HG02870 (cell line): ENCODE results near the gene RASA3.
"Not testable (repeated sequence)": the region's sequence is repeated elsewhere in the genome, so short reads cannot be mapped to it uniquely, and the experiment has no call there.

Experiments
- ATAC-seq: cut with Tn5 transposase; IDR thresholded peaks from one replicate; pipeline ENCODE4 v1.9.1; 2021; ENCODE audit warnings: mild to moderate bottlenecking, moderate library complexity; ENCODE audit not compliant: unreplicated experiment

Gene RASA3

DNA sequence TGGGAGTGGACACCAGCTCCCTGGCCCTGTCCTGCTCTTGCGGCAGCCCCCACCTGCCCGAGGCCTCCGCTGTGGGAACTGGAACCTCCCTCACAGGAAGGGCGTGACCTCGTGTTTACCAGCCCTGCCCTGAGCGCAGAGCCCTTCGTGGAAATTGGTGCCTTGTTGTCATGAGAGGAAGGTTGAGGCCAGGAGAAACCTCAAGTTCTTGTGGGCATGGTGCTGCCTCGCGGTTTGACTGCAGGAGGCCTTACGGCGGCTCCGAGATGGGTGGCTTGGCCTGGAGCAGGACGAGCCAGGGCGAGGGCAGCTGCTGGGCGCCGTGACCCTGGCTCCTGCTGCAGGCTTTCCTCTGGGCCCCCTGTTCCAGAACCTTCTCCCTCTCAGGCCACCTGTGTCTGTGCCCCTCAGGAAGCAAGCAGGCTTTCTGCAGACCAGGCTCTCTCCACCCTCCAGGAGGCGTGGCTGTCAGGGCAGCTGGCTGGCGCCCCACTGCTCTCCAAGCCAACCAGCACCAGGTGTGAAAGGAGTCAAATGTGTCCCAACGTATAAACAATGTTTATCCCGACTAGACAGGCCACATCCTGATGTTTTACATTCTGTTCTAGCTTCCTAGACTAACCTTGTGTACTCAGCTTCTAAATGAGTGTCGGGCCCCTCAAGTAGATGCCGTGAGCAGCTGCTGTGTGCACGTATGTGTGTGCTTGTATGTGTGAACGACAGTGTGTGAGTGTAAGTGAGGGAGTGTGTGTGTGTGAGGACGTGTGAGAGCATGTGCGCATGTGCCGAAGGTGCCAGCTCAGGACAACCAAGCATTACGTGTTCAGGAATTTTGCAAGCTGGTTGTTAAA lies 10.4 kb upstream of the RASA3 start:
- ATAC-seq, result no peak

DNA sequence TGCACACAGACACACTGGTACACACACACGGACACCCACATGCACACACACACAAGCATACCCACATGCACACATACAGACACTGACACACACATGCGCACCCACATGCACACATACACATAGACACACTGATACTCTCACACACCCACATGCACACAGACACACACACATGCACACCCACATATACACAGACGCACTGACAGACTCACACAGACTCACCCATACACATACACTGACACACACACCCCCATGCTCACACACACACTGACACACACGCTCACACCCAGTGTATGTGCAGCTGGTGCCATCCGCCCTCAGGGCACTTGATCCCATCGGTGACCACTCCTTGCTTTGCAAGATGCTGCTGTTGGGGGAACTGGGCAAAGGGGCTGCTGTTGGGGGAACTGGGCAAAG lies 9.7 kb upstream of the RASA3 start:
- no peak for ATAC-seq

DNA sequence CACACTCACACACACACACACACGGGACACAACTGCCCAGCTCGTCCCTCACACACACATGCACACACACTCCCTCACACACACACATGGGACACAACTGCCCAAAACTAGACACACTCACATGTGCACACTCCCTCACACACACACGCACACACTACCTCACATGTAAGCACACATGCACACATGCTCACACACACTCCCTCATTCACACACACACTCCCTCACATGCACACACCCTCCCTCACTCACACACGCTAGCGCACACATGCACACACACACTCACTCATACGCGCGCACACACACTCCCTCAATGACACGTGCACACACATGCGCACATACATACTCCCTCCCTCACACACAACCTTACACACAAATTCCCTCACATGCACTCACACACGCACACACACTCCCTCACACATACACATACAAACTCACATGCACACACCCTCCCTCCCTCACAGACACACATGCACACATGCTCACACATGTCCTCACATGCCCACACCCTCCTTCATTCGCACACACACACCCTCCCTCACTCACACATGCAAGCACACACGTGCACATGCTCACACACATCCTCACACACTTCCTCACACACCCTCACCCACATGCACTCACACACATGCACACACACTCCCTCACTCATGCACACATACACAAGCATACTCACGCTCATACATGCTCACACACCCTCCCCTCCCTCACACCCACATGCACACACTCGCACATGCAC lies 9.0 kb upstream of the RASA3 start:
- ATAC-seq, result no peak

DNA sequence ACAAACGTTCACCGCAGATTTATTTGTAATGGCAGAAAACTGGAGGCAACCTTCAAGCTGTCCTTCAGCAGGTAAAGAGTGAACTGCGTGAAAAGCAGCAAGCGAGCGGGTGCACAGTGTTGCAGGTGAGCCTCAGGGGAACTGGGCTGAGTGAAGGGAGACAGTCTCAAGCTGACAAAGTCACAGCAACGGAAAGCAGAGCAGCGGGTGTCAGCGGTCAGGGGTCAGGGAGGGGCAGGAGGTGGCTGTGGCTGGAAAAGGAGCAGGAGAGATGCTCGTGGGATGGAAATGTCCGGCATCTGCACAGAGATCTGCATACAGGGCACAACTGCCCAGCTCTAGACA lies 8.5 kb upstream of the RASA3 start:
- no peak for ATAC-seq

DNA sequence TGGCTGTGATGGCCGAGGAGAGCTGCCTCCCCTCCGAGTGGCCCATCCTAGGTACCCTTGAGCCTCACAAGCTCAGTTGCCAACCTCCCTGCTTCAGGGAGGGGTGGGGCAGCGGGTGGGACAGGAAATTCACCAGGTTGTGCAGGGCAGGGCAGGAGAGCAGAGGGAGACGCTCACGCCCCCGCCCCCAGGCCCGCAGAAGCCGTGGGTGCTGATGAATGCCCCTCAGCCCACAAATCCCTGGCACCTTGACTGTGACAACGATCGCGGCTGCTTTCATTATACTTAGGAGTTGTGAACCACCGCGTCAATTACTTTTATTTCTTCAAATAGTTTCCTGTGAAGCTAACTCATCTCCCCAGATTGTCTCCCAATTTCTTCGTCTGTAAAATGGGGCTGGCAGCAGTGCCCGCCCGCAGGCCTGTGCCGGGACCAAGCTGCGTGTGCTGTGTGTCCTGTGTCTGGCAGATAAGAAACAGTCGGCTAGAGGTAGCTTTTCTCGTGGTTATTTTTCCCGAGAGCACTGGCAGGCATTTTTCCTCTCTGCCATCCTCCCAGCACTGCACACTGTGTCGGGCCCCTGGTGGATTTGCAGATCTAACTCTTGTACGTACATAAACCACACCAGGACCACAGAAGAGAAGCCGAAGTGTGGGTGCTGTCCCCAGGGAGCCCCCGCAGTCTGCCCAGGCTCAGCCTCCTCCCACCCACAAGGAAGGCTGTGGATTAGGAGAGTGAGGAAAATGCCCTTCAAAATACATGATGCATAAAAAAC lies 7.9 kb upstream of the RASA3 start:
- no peak for ATAC-seq

DNA sequence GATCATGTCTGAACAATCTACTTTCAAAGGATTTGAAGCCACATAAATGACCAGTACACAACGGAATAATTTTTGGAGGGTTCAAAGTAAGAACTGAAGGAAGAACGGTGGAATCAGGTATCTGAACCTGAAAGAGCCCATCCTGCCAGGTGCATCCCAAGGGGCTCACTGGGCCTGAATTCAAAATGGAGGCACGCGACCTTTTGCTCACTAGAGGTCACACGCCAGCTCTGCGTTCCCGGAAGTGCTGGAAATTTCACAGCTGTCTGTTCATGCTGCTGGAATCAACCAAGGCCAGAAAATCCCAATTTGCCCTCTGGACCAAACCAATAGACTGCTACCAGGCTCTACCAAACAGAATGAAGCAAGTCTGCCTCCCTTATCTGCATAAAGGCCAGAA lies 4.2 kb upstream of the RASA3 start:
- ATAC-seq, result no peak

DNA sequence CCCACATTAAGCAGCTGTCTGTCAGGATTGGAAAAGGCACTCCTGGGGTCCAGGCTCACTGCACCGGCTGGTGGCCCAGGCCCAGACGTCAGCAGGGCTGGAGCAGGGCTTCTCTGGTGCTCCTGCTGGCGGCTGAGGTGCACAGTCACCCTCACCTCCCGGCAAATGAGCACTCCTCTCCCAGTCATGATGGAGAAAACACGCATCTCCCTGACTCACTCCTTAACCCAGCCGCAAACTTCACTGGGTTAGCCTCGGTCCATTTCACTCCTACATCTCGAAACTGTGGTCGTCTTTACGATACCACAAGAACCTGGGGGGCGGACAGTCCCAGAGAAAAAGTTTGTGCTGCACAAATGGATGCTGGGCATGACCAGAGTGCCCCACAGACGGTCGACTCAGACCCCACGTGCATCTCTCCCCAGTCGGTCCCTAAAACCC lies 3.3 kb upstream of the RASA3 start:
- ATAC-seq, result no peak

DNA sequence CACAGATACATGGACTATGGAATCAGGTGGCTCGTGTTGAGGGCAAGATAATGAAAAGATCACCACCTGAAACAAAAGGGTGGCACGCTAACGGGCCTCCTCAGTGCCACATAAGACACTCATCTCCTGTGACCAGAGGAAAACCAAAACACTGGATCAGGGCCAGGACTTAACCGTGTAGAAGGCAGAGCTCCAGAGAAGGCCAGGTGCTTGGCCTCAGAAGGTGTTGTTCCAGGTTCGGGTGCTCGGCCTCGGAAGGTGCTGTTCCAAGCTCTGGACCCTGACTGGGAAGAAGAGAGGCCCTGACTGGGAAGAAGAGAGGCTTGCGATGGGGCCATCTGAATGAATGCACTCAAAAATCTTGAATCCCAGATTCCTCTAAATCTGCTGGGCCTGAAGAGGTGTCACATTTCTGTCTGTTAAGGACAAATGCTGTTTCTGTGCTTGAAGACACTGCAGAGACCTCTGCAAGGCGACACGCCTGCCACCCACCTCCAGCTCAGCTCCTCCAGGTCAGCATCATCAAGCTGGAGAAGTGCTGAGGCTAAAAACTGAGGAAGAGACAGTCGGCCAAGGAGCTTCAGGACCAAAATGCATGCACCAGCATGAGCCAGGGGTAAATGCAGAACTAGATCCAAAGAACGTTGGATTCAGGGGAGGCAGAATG lies 2.7 kb upstream of the RASA3 start:
- no peak for ATAC-seq

DNA sequence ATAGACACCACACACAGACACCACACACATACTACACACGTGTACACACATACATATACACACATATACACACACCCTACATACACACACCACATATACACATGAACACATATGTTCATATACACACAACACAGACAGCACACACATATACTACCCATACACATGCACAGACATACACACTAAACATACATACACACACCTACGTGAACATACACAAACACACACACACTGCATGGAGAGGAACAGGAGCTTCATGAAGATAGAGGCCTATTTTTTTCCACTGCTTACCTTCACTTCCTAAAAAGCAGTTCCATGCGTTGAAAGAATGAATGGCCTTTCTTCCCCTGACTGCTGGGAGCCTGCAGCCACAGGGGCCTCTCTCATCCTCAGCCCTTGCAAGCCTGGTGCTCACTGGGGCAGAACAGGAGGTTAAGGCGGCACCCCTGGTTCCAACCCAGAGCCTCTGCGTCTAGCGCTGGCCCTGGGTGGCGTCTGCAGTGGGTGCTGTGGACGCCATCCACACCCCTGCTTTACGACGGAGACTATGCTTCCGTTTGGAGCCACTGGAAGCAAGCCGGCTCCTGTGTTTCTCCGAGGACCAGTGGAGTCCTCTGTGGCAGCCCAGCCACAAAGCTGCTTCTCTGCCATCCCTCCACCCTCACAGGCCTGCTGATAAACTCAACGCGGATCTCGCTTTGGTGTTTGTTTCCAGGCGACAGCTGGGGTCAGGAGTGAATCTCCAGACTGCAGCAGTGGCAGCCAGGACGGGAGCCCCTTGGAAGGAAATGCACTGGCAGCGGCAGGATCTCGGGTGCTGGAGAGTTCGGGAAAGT lies 1.9 kb upstream of the RASA3 start:
- no peak for ATAC-seq

DNA sequence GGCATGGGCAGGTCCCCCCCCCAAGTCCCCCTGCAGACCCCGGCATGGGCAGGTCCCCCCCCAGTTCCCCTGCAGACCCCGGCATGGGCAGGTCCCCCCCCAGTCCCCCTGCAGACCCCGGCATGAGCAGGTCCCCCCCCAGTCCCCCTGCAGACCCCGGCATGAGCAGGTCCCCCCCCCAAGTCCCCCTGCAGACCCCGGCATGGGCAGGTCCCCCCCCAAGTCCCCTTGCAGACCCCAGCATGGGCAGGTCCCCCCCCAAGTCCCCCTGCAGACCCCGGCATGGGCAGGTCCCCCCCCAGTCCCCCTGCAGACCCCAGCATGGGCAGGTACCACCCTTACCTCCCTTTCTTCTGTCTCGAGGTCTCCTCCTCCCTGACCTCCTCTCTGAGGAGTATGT lies 1.1 kb upstream of the RASA3 start:
- ATAC-seq, result not testable (repeated sequence)

DNA sequence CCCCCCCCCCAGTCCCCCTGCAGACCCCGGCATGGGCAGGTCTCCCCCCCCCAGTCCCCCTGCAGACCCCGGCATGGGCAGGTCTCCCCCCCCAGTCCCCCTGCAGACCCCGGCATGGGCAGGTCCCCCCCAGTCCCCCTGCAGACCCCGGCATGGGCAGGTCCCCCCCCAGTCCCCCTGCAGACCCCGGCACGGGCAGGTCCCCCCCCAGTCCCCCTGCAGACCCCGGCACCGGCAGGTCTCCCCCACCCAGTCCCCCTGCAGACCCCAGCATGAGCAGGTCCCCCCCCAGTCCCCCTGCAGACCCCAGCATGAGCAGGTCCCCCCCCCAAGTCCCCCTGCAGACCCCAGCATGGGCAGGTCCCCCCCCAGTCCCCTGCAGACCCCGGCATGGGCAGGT lies 703 bp upstream of the RASA3 start:
- ATAC-seq, result not testable (repeated sequence)

DNA sequence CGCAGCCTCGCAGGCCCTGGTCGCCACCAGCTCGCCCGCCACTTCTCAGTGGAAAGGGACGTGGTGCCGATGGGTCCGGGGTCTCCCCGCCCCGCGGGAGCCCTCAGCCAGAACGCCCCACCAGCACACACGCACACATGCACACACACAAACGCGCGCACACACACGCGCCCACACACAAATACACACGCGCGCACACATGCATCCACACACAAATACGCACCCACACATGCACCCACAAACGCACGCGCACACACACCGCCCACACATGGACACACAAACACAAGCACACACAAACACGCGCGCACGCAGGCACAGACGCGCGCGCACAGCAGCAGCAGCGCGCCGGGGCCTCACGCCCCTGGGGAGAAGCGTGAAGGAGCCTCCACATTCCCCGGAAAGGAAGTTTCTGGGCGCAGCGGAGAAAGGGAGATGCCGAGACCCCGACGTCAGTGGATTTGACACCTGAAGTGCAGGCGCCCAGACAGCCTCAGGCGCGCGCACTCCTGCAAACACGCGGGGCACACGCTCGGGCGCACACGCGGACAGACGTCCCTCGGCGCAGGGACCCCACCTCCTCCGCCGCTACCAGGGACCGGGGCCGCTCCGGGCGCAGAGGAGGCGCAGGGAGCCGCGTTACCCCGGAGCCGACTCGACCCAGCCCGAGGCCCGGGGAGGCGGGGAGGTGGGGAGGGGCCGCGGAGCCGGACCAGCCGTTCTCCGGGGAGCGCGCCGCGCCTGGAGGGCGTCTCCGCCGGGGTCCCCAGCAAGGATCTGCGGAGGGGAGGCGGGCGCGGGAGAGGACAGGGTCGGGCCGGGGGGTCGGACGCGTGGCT lies 622 bp downstream of the RASA3 start:
- no peak for ATAC-seq

DNA sequence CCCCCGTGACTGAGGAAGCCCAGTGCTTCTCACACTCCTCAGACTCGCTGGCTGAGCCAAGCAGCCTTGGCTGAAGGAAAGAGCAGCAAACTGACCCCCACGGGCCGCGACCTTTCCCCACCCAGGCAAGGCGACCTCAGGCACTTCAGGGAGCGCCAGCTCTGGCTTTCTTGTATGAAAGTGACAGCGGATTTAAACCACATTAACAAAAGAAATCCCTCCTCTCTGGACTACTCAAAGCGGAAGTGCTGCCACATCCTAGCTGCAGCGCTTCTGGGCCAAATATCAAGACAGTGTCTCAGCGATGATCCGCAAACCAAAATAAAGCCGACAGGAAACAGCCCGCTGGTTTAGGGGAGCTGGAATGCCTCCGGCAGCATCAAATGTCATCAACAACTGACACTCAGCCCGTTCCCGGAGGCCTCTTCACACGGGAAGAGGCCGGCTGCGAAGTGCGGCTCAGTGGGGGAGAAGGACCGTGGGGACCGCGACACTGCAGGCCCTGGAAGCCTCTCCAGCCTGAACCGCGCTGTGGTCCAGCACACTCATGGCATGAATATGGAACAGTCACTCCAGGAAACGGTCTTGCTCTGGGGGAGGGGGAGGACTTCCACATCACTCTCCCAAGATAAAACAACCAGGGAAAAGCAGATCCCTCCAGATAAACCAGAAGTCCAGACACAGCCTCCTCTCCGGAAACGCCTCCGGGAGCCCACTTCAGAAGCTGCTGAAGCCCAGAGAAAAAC lies 1.4 kb downstream of the RASA3 start:
- no peak for ATAC-seq

DNA sequence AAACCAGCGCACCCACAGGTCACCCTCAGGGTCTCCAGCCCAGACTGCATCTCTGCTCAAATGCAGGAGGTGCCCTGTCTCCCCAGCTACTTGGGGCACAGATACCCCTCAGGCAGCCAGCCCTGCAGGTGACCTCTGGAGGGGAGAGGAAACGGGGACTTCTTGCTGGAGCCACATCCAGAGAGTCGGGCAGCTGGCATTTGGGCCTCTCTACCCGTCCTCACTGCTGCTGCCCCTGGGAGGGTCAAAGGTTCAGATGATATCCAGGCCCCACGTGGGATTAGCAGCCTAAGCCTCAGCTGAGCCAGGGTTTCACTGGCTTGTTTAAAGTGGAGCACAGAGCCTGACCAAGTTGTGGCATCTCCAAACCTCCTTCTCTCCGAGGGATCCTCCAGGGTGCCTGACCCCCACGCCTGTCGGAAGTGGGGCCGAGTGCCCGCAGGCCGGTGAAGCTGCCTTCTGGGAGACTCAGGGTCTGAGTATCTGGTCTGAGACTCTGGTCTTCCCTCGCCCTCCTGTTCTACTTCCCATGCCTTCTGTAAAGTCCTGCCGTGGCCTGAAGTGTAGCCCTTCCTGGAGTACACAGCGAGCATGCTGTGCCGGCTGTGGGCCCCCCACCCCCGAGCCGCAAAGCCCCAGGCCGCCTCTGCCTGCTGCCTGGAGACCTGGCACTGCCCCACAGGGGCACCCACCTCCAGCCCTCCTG lies 2.1 kb downstream of the RASA3 start:
- ATAC-seq, result no peak

DNA sequence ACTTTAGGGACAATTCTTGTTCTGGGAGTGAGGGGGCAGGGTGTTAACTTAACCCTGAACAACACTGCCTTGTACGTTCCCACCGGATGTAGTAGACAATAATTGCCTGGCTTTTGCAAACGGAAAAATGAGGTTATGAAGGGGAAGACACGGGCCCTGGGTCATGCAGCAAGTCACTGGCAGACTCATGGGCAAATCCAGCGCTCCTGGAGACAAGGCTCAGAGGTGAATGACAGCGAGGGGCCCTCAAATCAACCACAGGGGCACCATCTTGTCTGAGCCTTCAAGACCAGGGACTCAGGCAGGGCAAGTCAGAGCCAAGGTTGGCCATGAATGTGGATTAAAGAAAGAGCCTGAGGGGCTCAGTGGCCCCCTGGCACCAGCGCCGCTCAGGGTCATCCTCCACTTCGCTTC lies 2.8 kb downstream of the RASA3 start:
- no peak for ATAC-seq

DNA sequence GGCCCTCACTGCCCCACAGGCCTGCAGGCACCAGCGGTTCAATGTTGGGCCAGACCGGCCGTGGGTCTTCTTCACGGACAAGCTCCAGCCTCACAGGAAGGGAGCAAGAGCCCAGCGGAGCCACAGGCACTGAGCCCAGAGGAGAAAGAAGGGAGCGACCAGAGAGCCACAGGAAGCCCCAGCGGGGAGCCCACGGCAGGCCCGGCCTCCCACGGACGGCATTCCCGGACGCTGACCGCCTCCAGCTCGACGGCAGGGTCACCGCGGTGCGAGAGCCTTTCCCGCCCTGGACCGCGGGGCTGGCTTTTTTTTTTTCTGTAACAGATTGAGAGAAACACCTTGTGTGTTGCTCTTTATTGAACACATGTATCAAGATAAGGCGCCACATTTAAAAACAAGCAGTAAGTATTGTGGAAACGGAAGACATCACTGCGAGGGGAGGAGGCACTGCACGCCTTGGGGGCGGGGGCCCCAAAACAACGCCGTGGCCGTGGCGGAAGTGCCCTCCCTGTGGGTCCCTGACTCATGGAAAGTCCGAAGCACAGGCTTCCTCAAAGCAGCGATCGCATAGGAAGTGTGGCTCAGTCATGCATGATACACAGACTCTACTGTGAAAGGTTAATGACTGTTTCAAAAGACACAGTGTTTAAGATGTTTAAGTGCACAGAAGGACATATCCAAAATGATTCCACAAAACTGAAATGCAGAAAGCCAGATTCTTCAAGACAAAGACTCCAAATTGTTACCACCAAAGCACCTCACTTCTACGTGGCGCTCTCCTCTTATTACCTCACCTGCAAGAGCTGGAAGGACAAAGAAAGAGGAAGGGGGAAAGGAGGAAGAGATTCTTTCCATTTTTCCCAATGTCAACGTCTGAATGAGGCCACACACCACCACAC lies 3.5 kb downstream of the RASA3 start:
- peak; percentile 59 for ATAC-seq

DNA sequence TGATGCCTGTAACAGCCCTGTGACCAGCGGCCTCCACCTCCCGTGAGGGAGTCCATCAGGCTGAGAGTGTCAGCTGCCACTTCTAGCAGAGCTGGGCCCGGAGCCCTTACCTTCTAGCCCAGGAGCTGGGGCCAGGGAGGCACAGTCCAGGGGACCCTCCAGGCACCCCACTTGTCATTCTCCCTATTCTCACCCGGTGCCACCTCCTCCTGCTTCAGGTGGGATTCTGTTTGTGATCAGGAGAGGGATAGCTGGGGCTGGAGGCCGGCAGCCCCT lies 4.1 kb downstream of the RASA3 start:
- ATAC-seq, result no peak
